Bronchus fibroblast of lung (primary cell): ENCODE measurements around the gene SCUBE2. TPM values are rescaled to one million over a fixed set of nuclear protein-coding genes. Genes with fewer than 3 reads are reported as not detected.

Source experiments
- total RNA-seq: library from RNA; depleted of rRNA; stranded (reverse); fragments of >200 nt; gene quantifications from 2 replicates; pipeline ENCODE4 v1.2.3, GENCODE V29; 2015

The SCUBE2 gene
- 0.30 and 1.2 TPM in 2 replicates for total RNA-seq

DNA sequence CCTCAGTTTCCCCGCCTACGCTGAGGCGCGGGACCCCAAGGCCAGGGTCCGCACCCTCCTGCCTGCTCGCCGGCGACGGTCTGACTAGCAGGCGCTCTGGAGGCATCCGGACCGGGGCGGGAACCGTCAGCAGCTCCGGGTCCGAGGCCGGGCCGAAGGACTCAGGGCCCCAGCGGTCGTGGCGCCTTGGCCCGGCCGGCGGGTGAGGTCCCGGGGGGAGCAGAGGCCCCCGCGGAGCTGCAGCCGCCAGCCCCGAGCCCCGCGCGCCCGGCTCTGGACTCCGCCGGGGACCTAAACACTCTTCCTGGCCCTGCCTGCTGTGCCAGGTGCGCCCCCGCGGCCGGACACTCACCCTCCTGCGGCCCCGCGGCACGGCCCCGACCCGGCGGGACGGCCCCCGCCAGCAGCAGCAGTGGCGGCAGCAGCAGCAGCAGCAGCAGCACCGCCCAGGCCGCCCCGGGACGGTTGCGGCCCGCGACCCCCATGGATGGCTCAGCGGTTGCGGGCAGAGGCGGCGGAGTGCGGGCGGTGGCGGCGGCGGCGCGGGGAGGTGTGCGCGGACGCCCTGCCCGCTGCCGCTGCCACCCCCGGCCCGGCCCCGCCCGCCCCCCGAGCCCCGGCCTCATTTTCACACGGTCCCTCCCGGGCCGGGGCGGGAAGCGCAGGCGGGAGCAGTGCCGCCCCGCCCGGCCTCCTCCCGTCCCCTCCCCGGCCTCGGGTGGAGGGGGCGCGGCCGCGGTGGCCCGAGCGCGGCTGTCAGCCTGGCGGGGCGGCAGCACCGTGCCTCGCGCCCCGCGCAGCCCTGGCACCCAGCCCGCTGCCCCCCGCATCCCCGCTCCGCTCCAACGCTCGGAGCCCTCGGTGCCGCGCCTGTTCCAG is at the start of gene SCUBE2:
Gene SCUBE2, minus strand, starts transcription at position 556 of the 879 bp plus-strand sequence. Its CDS starts 71 bp downstream, at position 485.

DNA sequence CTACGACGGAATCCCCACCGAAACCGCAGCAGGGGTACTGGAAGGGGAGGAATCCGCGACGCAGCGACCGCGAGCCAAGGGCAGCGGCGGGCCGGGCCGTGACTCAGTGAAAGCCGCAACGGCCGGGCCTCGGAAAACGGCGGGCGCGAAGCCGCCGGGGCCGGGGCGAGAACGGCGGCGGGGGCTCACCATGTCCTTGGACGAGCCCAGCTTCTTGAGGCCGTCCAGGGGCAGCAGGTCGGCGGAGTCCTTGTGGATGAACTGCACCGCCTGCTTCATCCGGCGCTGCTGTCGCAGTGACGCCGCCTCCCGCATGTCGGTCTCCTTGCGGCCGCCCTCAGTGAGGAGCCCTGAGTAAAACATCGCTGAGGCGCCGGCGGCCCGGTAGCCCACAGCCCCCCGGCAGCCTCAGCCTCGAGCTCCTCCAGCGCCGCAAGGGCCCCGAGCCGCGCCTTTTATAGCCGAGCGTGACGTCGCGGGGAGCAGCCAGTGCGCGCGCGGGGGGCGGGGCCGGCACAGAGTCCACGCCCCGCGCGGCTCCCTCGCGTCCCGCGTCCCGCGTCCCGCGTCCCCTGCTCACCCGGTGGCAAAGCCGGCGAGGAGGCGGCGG is 87.7 kb downstream of the SCUBE2 start, which contains the start of gene NRIP3:
Gene NRIP3, minus strand, starts transcription at position 429 of the 610 bp plus-strand sequence. Its CDS starts 66 bp downstream, at position 363.

Other genes starting within 250 kb of the SCUBE2 start
- gene AKIP1, start 180.4 kb downstream of the SCUBE2 start, total RNA-seq: 44.0 and 44.9 TPM in 2 replicates
- not detected in 2 replicates for gene C11orf16, start 158.7 kb downstream of the SCUBE2 start, total RNA-seq
- gene ASCL3, start 148.6 kb downstream of the SCUBE2 start, total RNA-seq: not detected in 2 replicates
- 31.5 and 33.0 TPM in 2 replicates for gene TMEM9B, start 127.2 kb downstream of the SCUBE2 start, total RNA-seq
- gene NRIP3, start 87.6 kb downstream of the SCUBE2 start, total RNA-seq: 9.7 and 11.8 TPM in 2 replicates
- 54.8 and 63.9 TPM in 2 replicates for gene DENND5A, start 173.8 kb upstream of the SCUBE2 start, total RNA-seq
- 27.7 and 31.4 TPM in 2 replicates for gene TMEM41B, start 223.0 kb upstream of the SCUBE2 start, total RNA-seq